Karpas-422 (cell line): ENCODE data around the gene KRT20. TPM values are rescaled to one million over a fixed set of nuclear protein-coding genes. Genes with fewer than 3 reads are reported as not detected.
"Not testable (repeated sequence)": the region's sequence is repeated elsewhere in the genome, so short reads cannot be mapped to it uniquely, and the experiment has no call there.

Experiments used
- DNase-seq: peaks from one replicate; pipeline ENCODE4 v3.0.0-alpha.2; 2015
- H2AFZ ChIP-seq: fragments of 200-600 bp; sonication (generic); 2 replicates; pipeline ENCODE4 v1.6.1; 2014; ENCODE audit warnings: antibody characterized with exemption, low read length, mixed read lengths
- H3K27ac ChIP-seq: fragments of 200-600 bp; sonication (generic); 2 replicates; pipeline ENCODE4 v1.5.1; 2014; ENCODE audit warnings: mild to moderate bottlenecking, low read length, moderate library complexity
- H3K27me3 ChIP-seq: fragments of 200-600 bp; sonication (generic); 2 replicates; pipeline ENCODE4 v1.6.1; 2014; ENCODE audit warnings: low read length, mixed read lengths
- H3K36me3 ChIP-seq: fragments of 200-600 bp; sonication (generic); 2 replicates; pipeline ENCODE4 v1.6.1; 2014; ENCODE audit warnings: low read length, mixed read lengths; ENCODE audit not compliant: insufficient read depth
- H3K4me1 ChIP-seq: fragments of 200-600 bp; sonication (generic); 2 replicates; pipeline ENCODE4 v1.6.1; 2014; ENCODE audit warnings: mild to moderate bottlenecking, low read length, mixed read lengths
- H3K4me2 ChIP-seq: fragments of 200-600 bp; sonication (generic); 2 replicates; pipeline ENCODE4 v1.6.1; 2014; ENCODE audit warnings: low read length, low read depth, mild to moderate bottlenecking; ENCODE audit not compliant: poor library complexity, severe bottlenecking
- H3K4me3 ChIP-seq: fragments of 200-600 bp; sonication (generic); 2 replicates; pipeline ENCODE4 v1.5.1; 2014; ENCODE audit warnings: mild to moderate bottlenecking, antibody characterized with exemption, low read length, mixed read lengths
- H3K79me2 ChIP-seq: fragments of 200-600 bp; sonication (generic); 2 replicates; pipeline ENCODE4 v1.6.1; 2014; ENCODE audit warnings: mild to moderate bottlenecking, low read length, mixed read lengths
- H3K9ac ChIP-seq: fragments of 200-600 bp; sonication (generic); 2 replicates; pipeline ENCODE4 v1.6.0; 2014; ENCODE audit warnings: low read length
- H3K9me2 ChIP-seq: fragments of 200-600 bp; sonication (generic), shearing (Covaris generic); replicated peaks from 2 replicates; pipeline ENCODE4 v1.6.0; 2014; ENCODE audit warnings: mild to moderate bottlenecking, low read length, moderate library complexity; ENCODE audit not compliant: insufficient read depth
- H3K9me3 ChIP-seq: fragments of 300-700, 200-600 bp; sonication (generic); 2 replicates; pipeline ENCODE4 v1.6.1; 2014; ENCODE audit warnings: low read length, mixed read lengths
- H4K20me1 ChIP-seq: fragments of 200-600 bp; sonication (generic); 2 replicates; pipeline ENCODE4 v1.6.1; 2014; ENCODE audit warnings: mild to moderate bottlenecking, antibody characterized with exemption, low read length, low read depth; ENCODE audit not compliant: insufficient read depth
- total RNA-seq: library from RNA; depleted of rRNA; stranded (reverse); fragments of >200 nt; shearing (Covaris generic); gene quantifications from 2 replicates; pipeline ENCODE4 v1.2.3, GENCODE V29; 2014; ENCODE audit warnings: low replicate concordance

Gene KRT20
- total RNA-seq, 1 experiment from 2014 or later: not detected

DNA sequence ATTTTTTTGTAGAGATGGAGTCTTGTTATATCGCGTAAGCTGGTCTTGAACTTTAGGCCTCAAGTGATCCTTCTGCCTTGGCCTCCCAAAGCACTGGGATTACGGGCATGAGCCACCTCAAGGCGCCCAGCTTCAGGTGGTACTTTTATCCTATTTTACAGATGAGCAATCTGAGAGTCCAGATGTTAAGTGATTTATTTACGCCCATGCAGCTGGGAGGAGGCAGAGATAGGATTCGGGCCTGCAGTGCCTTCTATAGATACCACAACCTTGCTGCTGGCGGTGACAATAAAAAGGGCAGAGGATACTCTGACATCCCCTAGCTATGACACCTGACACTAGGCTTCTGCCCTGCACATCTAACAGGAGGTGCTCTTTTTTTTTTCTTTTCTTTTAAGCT is 13.7 kb downstream of the KRT20 start:
- H3K9me3 ChIP-seq: no peaks in the 10 kb centered on the region
- H3K27ac ChIP-seq: no peak overlapping the region
- no peak overlapping the region for H3K4me3 ChIP-seq
- no peak for DNase-seq
- H3K4me2 ChIP-seq: no peak overlapping the region
- H3K79me2 ChIP-seq: no peaks in the 10 kb centered on the region
- no peaks in the 10 kb centered on the region for H3K9me2 ChIP-seq
- no peak overlapping the region for H3K9ac ChIP-seq
- H3K27me3 ChIP-seq: no peaks in the 10 kb centered on the region
- no peaks in the 10 kb centered on the region for H4K20me1 ChIP-seq
- no peaks in the 10 kb centered on the region for H3K4me1 ChIP-seq
- H3K36me3 ChIP-seq: no peaks in the 10 kb centered on the region
- no peak overlapping the region for H2AFZ ChIP-seq

DNA sequence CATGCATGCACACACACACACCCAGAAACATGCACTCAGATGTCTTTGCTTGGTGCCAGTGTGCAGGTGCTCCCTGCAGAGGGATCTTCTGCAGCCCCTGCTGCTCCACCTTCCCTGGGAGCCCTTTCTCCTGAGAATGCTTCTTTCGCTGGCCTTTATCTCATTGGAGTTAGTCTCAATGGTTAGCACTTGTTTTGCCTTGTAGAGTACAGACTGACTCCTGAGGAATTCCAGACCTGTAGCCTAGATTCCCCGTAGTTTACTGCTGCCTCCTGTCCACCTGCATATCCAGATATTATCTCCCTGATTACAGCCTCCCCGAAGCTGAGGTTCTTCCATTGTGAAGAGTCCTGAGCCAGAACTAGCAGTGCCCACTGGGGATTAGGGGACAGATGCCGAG is 14.9 kb downstream of the KRT20 start:
- DNase-seq: no peak
- Histone ChIP-seq H3K27ac (no peak overlapping the region), H3K4me2 (no peak overlapping the region), H3K79me2 (no peaks in the 10 kb centered on the region), H2AFZ (no peak overlapping the region), H3K4me1 (no peaks in the 10 kb centered on the region), H3K9me3 (no peaks in the 10 kb centered on the region), H3K4me3 (no peak overlapping the region), H3K36me3 (no peaks in the 10 kb centered on the region), H3K27me3 (no peaks in the 10 kb centered on the region), H3K9ac (no peak overlapping the region), H4K20me1 (no peaks in the 10 kb centered on the region), H3K9me2 (no peaks in the 10 kb centered on the region)

- no peak within 1 kb of the TSS for H3K4me3 ChIP-seq
- no peak within 1 kb of the TSS for H3K27ac ChIP-seq
- H4K20me1 ChIP-seq: no peaks in the 10 kb centered on the region
- no peaks in the 10 kb centered on the region for H3K9me2 ChIP-seq
- H3K79me2 ChIP-seq: no peaks in the 10 kb centered on the region
- no peaks in the 10 kb centered on the region for H3K36me3 ChIP-seq
- no peak within 1 kb of the TSS for H3K4me2 ChIP-seq
- no peaks in the 10 kb centered on the region for H3K9me3 ChIP-seq
- DNase-seq: no peak
- H3K9ac ChIP-seq: no peak within 1 kb of the TSS
- no peak within 1 kb of the TSS for H2AFZ ChIP-seq
- no peaks in the 10 kb centered on the region for H3K27me3 ChIP-seq
- no peaks in the 10 kb centered on the region for H3K4me1 ChIP-seq
Observed at GRCh38 chr17:40866838-40867237, 18.2 kb downstream of the KRT20 start, which contains the start of gene KRT12. KRT12 (minus strand) TSS chr17:40867223; CDS start chr17:40867186, 37 bp downstream.

DNA sequence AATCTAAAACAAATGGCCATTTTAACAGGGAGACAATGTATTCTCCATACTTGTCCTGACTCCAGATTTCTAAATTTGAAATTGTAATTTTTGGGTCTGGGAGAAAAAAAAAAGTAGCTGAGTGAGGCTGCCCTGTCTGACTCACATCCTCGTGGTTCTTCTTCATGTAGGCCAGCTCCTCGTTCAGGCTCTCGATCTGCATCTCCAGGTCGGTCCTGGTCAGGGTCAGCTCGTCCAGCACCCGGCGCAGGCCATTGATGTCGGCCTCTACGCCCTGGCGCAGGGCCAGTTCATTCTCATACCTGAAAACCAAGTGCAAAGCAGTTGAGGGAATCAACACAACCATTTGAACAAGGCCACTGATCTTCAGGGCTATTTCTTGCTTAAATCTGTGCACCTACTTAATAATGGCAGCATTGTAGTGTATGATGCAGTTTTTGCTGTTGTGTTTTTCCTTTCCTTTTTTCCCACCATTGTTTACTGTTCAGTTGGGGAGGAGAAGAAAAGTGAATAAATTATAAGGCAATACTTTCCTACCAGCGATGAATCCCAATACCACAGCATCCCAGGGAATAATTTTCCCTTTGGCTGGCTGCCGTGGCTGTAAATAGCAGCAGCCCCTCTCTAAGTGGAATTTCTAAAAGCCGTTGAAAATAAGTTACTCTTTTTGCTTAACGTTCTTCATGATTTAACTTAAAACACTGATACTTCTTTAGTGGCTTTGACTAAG is 20.2 kb downstream of the KRT20 start:
- Histone ChIP-seq H3K27me3 (no peaks in the 10 kb centered on the region), H3K4me1 (no peaks in the 10 kb centered on the region)

GRCh38 chr17:40862985-40863733 is 21.9 kb downstream of the KRT20 start:
- H3K4me2 ChIP-seq: no peak overlapping the region

More for the DNA sequence above, 20.2 kb downstream of the KRT20 start:
- no peaks in the 10 kb centered on the region for H3K79me2 ChIP-seq
- DNase-seq: no peak
- H3K9me3 ChIP-seq: no peaks in the 10 kb centered on the region
- H3K9me2 ChIP-seq: no peaks in the 10 kb centered on the region
- no peak overlapping the region for H2AFZ ChIP-seq
- no peaks in the 10 kb centered on the region for H4K20me1 ChIP-seq
- no peak overlapping the region for H3K4me2 ChIP-seq
- no peak overlapping the region for H3K4me3 ChIP-seq
- H3K36me3 ChIP-seq: no peaks in the 10 kb centered on the region
- no peak overlapping the region for H3K27ac ChIP-seq
- no peak overlapping the region for H3K9ac ChIP-seq

GRCh38 chr17:40859536-40859935 is 25.5 kb downstream of the KRT20 start:
- Histone ChIP-seq H3K79me2 (no peaks in the 10 kb centered on the region), H3K9me2 (no peaks in the 10 kb centered on the region), H3K27ac (no peak overlapping the region), H3K9ac (no peak overlapping the region), H3K4me1 (no peaks in the 10 kb centered on the region), H3K27me3 (no peaks in the 10 kb centered on the region), H3K4me2 (no peak overlapping the region), H3K36me3 (no peaks in the 10 kb centered on the region), H4K20me1 (no peaks in the 10 kb centered on the region), H2AFZ (no peak overlapping the region), H3K9me3 (no peaks in the 10 kb centered on the region), H3K4me3 (no peak overlapping the region)
- no peak for DNase-seq

More at GRCh38 chr17:40862985-40863733, 21.9 kb downstream of the KRT20 start:
- no peaks in the 10 kb centered on the region for H3K36me3 ChIP-seq
- no peak overlapping the region for H3K9ac ChIP-seq
- H3K4me3 ChIP-seq: no peak overlapping the region
- no peaks in the 10 kb centered on the region for H3K9me2 ChIP-seq
- H3K4me1 ChIP-seq: no peaks in the 10 kb centered on the region
- H3K9me3 ChIP-seq: no peaks in the 10 kb centered on the region
- H3K79me2 ChIP-seq: no peaks in the 10 kb centered on the region
- H2AFZ ChIP-seq: no peak overlapping the region
- DNase-seq: no peak
- no peak overlapping the region for H3K27ac ChIP-seq
- H3K27me3 ChIP-seq: no peaks in the 10 kb centered on the region
- no peaks in the 10 kb centered on the region for H4K20me1 ChIP-seq

GRCh38 chr17:40858667-40859066 is 26.4 kb downstream of the KRT20 start:
- H3K79me2 ChIP-seq, H3K9ac ChIP-seq, DNase-seq, H3K9me2 ChIP-seq, H3K27me3 ChIP-seq, H3K27ac ChIP-seq, H2AFZ ChIP-seq, H3K4me3 ChIP-seq, H3K36me3 ChIP-seq, H3K4me2 ChIP-seq, H4K20me1 ChIP-seq, H3K4me1 ChIP-seq, H3K9me3 ChIP-seq: not testable (repeated sequence)

- H3K4me1 ChIP-seq: no peaks in the 10 kb centered on the region
- no peak overlapping the region for H2AFZ ChIP-seq
- H4K20me1 ChIP-seq: no peaks in the 10 kb centered on the region
- no peak overlapping the region for H3K9ac ChIP-seq
- no peak overlapping the region for H3K4me2 ChIP-seq
- no peaks in the 10 kb centered on the region for H3K9me3 ChIP-seq
- no peaks in the 10 kb centered on the region for H3K27me3 ChIP-seq
- no peak overlapping the region for H3K27ac ChIP-seq
- no peak overlapping the region for H3K4me3 ChIP-seq
- H3K36me3 ChIP-seq: no peaks in the 10 kb centered on the region
- H3K79me2 ChIP-seq: no peaks in the 10 kb centered on the region
- no peaks in the 10 kb centered on the region for H3K9me2 ChIP-seq
- no peak for DNase-seq
Observed at GRCh38 chr17:40857535-40857934, 27.5 kb downstream of the KRT20 start.
